HCT116 (cell line): ENCODE data around the gene ARID5B.

Source experiments
- EZH2 ChIP-seq: fragments of 200-600 bp; sonication (generic); IDR thresholded peaks from 2 replicates; pipeline ENCODE4 v1.6.1; 2017; ENCODE audit warnings: antibody characterized with exemption, mixed run types
- POLR2A ChIP-seq: IDR thresholded peaks from 2 replicates; pipeline ENCODE4 v1.7.0; 2011; ENCODE audit warnings: borderline replicate concordance; ENCODE audit not compliant: insufficient read depth, insufficient read length; ENCODE audit errors: extremely low read depth

DNA sequence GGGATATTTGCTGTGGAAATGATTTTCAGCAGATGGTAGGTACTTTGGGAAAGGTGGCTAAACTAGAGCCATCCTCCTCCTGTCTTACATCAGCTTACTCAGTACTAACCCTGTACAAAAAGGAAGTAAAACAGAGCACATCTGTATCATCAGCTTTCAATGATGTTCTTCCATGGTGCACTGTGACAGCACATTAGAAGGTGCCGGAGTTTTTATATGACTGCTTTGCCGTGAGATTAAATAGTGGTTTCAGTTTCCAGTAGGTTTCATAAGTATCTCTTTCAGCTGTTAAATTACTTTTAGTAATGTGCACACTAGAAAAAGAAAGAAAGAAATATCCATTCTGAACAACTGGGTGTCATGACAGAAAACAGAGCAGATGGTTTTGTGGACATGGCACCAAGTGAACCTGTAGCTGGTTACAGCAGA lies 86.5 kb downstream of the ARID5B start:
- TF ChIP-seq POLR2A (no peak), EZH2 (no peak)
